ENCODE measurements around the gene GSTM2.
"Not testable (repeated sequence)": the region's sequence is repeated elsewhere in the genome, so short reads cannot be mapped to it uniquely, and the experiment has no call there.

DNA sequence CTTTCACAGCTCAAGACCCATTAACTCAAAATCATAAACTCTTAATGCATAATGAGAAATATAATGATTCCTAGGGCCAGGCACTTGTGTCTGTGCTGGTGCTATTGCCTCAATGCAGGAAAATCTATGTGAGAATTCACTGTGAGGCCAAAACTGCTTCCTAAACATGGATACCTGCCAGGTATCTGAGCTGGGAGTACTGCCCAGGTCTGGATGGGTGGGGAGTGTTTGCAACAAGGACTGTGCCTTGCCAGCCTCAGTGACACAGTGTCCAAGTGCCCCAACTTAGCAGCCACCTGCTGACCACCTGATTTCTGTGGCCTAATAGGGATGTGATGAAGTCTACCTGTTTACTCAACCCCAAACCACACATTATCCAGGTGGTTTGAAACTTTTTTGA lies 42.0 kb downstream of the GSTM2 start:
- not testable (repeated sequence) for TF ChIP-seq POLR2A (IDR thresholded peaks at IDR 0.05)
- TF ChIP-seq, protein P1, sequence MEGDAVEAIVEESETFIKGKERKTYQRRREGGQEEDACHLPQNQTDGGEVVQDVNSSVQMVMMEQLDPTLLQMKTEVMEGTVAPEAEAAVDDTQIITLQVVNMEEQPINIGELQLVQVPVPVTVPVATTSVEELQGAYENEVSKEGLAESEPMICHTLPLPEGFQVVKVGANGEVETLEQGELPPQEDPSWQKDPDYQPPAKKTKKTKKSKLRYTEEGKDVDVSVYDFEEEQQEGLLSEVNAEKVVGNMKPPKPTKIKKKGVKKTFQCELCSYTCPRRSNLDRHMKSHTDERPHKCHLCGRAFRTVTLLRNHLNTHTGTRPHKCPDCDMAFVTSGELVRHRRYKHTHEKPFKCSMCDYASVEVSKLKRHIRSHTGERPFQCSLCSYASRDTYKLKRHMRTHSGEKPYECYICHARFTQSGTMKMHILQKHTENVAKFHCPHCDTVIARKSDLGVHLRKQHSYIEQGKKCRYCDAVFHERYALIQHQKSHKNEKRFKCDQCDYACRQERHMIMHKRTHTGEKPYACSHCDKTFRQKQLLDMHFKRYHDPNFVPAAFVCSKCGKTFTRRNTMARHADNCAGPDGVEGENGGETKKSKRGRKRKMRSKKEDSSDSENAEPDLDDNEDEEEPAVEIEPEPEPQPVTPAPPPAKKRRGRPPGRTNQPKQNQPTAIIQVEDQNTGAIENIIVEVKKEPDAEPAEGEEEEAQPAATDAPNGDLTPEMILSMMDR (IDR thresholded peaks at IDR 0.05), result not testable (repeated sequence)
